Activated CD4-positive, alpha-beta memory T cell treated with anti-CD3 and anti-CD28 coated beads for 36 hours (primary cell): ENCODE results near the gene MBD5. TPM values are rescaled to one million over a fixed set of nuclear protein-coding genes. Genes with fewer than 3 reads are reported as not detected.
"Not testable (repeated sequence)": the region's sequence is repeated elsewhere in the genome, so short reads cannot be mapped to it uniquely, and the experiment has no call there.

Experiments used
- CTCF ChIA-PET: fragments of 350-600 bp; sonication (Branson Sonifier 250); formaldehyde crosslinking; loops from one replicate; lab custom pipeline; 2021; ENCODE audit warnings: antibody characterized with exemption, inconsistent platforms; lab: Charles Lee
- POLR2A ChIA-PET: fragments of 350-600 bp; sonication (Branson Sonifier 250); formaldehyde crosslinking; loops from one replicate; lab custom pipeline; 2021; ENCODE audit warnings: antibody characterized with exemption; lab: Charles Lee
- DNase-seq: peaks from one replicate; pipeline ENCODE4 v3.0.0-alpha.2; 2020
- H3K27ac Mint-ChIP-seq: one replicate; pipeline ENCODE4 v1.8.0; 2021; ENCODE audit warnings: mixed read lengths
- H3K27me3 Mint-ChIP-seq: one replicate; pipeline ENCODE4 v1.8.0; 2021; ENCODE audit warnings: mixed read lengths
- H3K36me3 Mint-ChIP-seq: one replicate; pipeline ENCODE4 v1.8.0; 2021; ENCODE audit warnings: mixed read lengths
- H3K4me1 Mint-ChIP-seq: one replicate; pipeline ENCODE4 v1.8.0; 2021; ENCODE audit warnings: low read depth, mixed read lengths
- H3K4me3 Mint-ChIP-seq: one replicate; pipeline ENCODE4 v1.8.0; 2021; ENCODE audit warnings: mild to moderate bottlenecking, mixed read lengths
- H3K9me3 Mint-ChIP-seq: one replicate; pipeline ENCODE4 v1.8.0; 2021; ENCODE audit warnings: mixed read lengths
- intact Hi-C: fragments of 100-400 bp; cut with micrococcal nuclease; formaldehyde crosslinking; loops from one replicate; pipeline ENCODE4 v1.15.1; 2023
- total RNA-seq, 2 experiments: library from RNA; stranded (reverse); gene quantifications; one replicate each; pipeline ENCODE4 v1.2.3, GENCODE V29; 2021

The MBD5 gene
- total RNA-seq, 2 experiments from 2014 or later: 17.6 to 19.1 TPM

- peaks cover 62% of the 10 kb centered on the region for H3K4me1 Mint-ChIP-seq
- CTCF ChIA-PET: no interaction called here
- intact Hi-C loops: no loop called here
These were observed 511.0 kb downstream of the MBD5 start for GRCh38 chr2:148531669-148532428.

DNA sequence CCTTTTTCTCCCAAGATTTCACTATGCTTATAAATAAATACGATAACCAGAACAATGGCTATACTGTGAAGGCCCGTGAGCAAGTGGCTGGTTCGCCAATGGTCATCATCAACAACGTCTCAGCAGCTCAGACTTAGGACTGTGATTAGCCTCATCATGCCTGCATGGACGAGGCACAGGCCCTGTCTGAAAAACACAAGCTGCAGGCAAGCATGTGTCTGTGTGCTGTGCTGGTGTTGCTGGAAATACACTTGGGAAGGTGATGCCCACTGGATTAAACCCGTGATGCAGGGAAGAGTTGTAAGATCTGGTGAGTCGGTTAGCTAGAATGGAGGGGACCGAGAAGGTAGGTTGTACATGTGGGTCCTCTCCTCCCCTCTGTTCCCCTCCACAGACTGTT lies 512.1 kb downstream of the MBD5 start:
- CTCF ChIA-PET: no interaction called here
- intact Hi-C loops: no loop called here
- H3K27ac Mint-ChIP-seq: no peak overlapping the region
- no peak for DNase-seq
- H3K27me3 Mint-ChIP-seq: no peaks in the 10 kb centered on the region
- peaks cover 50% of the 10 kb centered on the region for H3K4me1 Mint-ChIP-seq
- no peaks in the 10 kb centered on the region for H3K36me3 Mint-ChIP-seq
- POLR2A ChIA-PET: no interaction called here
- no peak overlapping the region for H3K4me3 Mint-ChIP-seq
- no peaks in the 10 kb centered on the region for H3K9me3 Mint-ChIP-seq

More at GRCh38 chr2:148531669-148532428, 511.0 kb downstream of the MBD5 start:
- Mint-ChIP-seq H3K27me3 (no peaks in the 10 kb centered on the region), H3K36me3 (no peaks in the 10 kb centered on the region), H3K4me3 (no peak overlapping the region), H3K9me3 (no peaks in the 10 kb centered on the region), H3K27ac (no peak overlapping the region)
- no peak for DNase-seq
- POLR2A ChIA-PET: no interaction called here

DNA sequence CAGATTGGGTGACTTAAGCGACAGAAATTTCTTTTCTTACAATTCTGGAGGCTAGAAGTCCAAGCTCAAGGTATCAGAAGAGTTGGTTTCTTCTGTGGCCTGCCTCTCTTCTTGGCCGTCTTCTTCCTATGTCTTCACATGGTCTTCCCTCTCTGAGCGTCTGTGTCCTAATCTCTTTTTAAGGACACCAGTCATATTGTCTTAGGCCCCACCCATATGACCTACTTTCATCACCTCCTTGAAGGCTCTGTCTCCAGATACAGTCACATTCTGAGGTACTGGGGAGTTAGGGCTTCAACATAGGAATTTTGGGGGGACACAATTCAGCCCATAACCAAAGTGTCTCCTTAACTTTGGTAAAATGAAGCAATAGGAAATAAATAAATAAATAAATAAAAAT lies 512.8 kb downstream of the MBD5 start:
- H3K4me3 Mint-ChIP-seq: no peak overlapping the region
- H3K9me3 Mint-ChIP-seq: no peaks in the 10 kb centered on the region
- intact Hi-C loops: no loop called here
- no peaks in the 10 kb centered on the region for H3K27me3 Mint-ChIP-seq
- peaks cover 43% of the 10 kb centered on the region for H3K4me1 Mint-ChIP-seq
- POLR2A ChIA-PET: no interaction called here
- CTCF ChIA-PET: interaction anchor here (0.6 kb wide), 1 partner anchor 1040 kb away, joined by 3 read pairs; no protein-coding TSS in a partner anchor
- H3K36me3 Mint-ChIP-seq: no peaks in the 10 kb centered on the region
- no peak overlapping the region for H3K27ac Mint-ChIP-seq
- no peak for DNase-seq

DNA sequence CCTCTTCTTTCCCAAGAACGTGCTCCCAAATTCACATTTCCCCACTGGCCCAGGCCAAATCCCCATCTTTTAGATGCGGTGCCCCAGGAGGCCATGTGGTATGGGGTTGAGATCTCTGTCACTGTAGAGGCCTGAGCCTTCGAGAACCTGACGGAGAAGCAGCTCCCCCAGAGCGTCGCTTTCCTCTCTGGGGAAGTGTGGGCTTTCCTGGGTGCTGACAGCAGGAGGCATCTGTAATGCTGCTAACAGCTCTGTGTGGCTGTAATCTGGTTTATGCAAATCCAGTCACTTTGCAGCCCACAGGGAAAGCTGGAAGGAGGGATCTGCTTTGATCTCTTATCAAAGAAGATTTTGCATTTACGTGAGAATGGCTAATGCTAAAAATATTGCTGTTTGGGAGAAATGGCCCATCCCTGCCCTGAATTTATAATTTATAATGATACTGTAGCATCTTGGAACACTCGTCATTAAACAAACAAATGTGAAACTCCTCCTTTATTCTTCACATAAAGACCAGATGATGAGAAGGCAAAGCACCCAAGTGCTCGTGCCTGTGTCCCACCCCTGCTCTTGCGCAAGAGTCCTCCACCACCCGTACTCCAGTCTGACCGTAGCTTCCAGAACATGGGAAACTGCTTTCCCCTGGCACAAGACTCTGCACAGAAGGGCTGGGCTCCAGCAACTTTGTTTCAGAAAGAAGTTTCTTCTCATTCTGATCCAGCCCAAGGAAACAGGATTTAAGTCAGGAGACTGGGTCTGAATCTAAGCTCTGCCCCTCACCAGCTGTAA lies 513.7 kb downstream of the MBD5 start:
- Mint-ChIP-seq H3K27ac (no peak overlapping the region), H3K4me1 (peaks cover 39% of the 10 kb centered on the region), H3K9me3 (no peaks in the 10 kb centered on the region), H3K36me3 (no peaks in the 10 kb centered on the region), H3K27me3 (no peaks in the 10 kb centered on the region), H3K4me3 (no peak overlapping the region)
- intact Hi-C loops: no loop called here
- ChIA-PET CTCF (interaction anchor here (1.1 kb wide), 1 partner anchor 25 kb away, joined by 4 read pairs; no protein-coding TSS in a partner anchor), POLR2A (no interaction called here)
- DNase-seq: no peak

GRCh38 chr2:148538375-148538774 lies 517.5 kb downstream of the MBD5 start:
- no peaks in the 10 kb centered on the region for H3K36me3 Mint-ChIP-seq
- intact Hi-C loops: no loop called here
- no peaks in the 10 kb centered on the region for H3K9me3 Mint-ChIP-seq
- peaks cover 36% of the 10 kb centered on the region for H3K4me1 Mint-ChIP-seq
- no peak for DNase-seq
- peak overlapping the region; percentile 26 for H3K27ac Mint-ChIP-seq
- ChIA-PET POLR2A (interaction anchor here (0.7 to 2.9 kb wide), 2 partner anchors 14 to 108 kb away, joined by 3 to 7 read pairs; no protein-coding TSS in a partner anchor), CTCF (interaction anchor here (1.3 to 3.4 kb wide), 3 partner anchors 10 to 135 kb away, joined by 3 to 11 read pairs (median 5); no protein-coding TSS in a partner anchor)
- H3K27me3 Mint-ChIP-seq: no peaks in the 10 kb centered on the region
- H3K4me3 Mint-ChIP-seq: no peak overlapping the region

- intact Hi-C loops: no loop called here
- CTCF ChIA-PET: interaction anchor here (0.6 to 3.4 kb wide), 4 partner anchors 12 to 478 kb away, joined by 3 to 11 read pairs (median 7); no protein-coding TSS in a partner anchor
- H3K9me3 Mint-ChIP-seq: no peaks in the 10 kb centered on the region
- DNase-seq: peak; percentile 47
- no peaks in the 10 kb centered on the region for H3K27me3 Mint-ChIP-seq
- H3K27ac Mint-ChIP-seq: peak overlapping the region; percentile 69
- peak overlapping the region; percentile 22 for H3K4me3 Mint-ChIP-seq
- no peaks in the 10 kb centered on the region for H3K36me3 Mint-ChIP-seq
- POLR2A ChIA-PET: interaction anchor here (0.6 to 2.9 kb wide), 3 partner anchors 13 to 231 kb away, joined by 3 to 7 read pairs (median 4); no protein-coding TSS in a partner anchor
- H3K4me1 Mint-ChIP-seq: peaks cover 26% of the 10 kb centered on the region
These were observed 519.1 kb downstream of the MBD5 start for GRCh38 chr2:148540022-148540421.

DNA sequence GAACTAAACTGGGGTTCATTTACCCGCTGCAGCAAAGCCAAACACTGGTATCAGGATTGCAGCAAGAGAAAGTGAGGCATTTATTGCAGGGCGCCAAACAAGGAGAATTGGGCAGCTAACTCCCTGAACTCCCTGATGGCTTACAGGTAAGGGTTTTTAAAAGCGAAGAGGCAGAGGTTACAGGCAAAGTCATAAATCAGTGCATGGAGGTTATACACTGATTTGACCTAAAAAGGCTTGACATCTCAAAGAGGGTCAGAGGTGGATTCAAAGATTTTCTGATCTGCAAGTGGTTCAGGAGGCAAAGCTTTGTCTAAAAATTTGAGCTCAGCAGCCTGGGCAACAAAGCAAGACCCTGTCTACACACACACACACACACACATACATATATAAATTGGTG lies 520.9 kb downstream of the MBD5 start:
- H3K27me3 Mint-ChIP-seq: no peaks in the 10 kb centered on the region
- H3K4me1 Mint-ChIP-seq: peaks cover 42% of the 10 kb centered on the region
- ChIA-PET CTCF (interaction anchor here (3.4 kb wide), 1 partner anchor 13 kb away, joined by 11 read pairs; no protein-coding TSS in a partner anchor), POLR2A (no interaction called here)
- H3K4me3 Mint-ChIP-seq: no peak overlapping the region
- H3K27ac Mint-ChIP-seq: no peak overlapping the region
- intact Hi-C loops: no loop called here
- no peak for DNase-seq
- no peaks in the 10 kb centered on the region for H3K36me3 Mint-ChIP-seq
- no peaks in the 10 kb centered on the region for H3K9me3 Mint-ChIP-seq

GRCh38 chr2:148542614-148543013 lies 521.7 kb downstream of the MBD5 start:
- H3K36me3 Mint-ChIP-seq: no peaks in the 10 kb centered on the region
- no peak overlapping the region for H3K27ac Mint-ChIP-seq
- H3K4me1 Mint-ChIP-seq: peaks cover 43% of the 10 kb centered on the region
- no peak overlapping the region for H3K4me3 Mint-ChIP-seq
- ChIA-PET POLR2A (no interaction called here), CTCF (interaction anchor here (1.5 kb wide), 1 partner anchor 9 kb away, joined by 6 read pairs; no protein-coding TSS in a partner anchor)
- intact Hi-C loops: no loop called here
- no peaks in the 10 kb centered on the region for H3K27me3 Mint-ChIP-seq
- DNase-seq: no peak
- no peaks in the 10 kb centered on the region for H3K9me3 Mint-ChIP-seq

DNA sequence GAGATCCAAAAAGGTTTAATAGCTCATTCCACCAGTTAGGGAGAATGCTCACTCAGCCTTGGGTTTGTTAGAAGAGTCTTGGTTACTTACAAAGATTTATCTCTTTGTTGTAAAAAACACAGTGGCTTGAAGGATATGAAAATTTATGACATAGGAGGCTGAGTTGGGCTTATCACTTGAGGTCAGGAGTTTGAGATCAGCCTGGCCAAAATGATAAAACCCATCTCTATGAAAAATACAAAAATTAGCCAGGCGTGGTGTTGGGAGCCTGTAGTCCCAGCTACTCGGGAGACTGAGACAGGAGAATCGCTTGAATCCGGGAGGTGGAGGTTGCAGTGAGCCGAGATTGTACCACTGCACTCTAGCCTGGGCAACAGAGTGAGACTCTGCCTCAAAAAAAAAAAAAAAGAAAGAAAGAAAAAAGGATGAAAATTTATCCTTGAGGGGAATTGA lies 522.2 kb downstream of the MBD5 start:
- H3K4me3 Mint-ChIP-seq, H3K27ac Mint-ChIP-seq, POLR2A ChIA-PET, DNase-seq, H3K36me3 Mint-ChIP-seq, H3K27me3 Mint-ChIP-seq, intact Hi-C loops, H3K9me3 Mint-ChIP-seq: not testable (repeated sequence)
- H3K4me1 Mint-ChIP-seq: peaks cover 43% of the 10 kb centered on the region
- CTCF ChIA-PET: interaction anchor here (1.5 kb wide), 1 partner anchor 9 kb away, joined by 6 read pairs; no protein-coding TSS in a partner anchor

DNA sequence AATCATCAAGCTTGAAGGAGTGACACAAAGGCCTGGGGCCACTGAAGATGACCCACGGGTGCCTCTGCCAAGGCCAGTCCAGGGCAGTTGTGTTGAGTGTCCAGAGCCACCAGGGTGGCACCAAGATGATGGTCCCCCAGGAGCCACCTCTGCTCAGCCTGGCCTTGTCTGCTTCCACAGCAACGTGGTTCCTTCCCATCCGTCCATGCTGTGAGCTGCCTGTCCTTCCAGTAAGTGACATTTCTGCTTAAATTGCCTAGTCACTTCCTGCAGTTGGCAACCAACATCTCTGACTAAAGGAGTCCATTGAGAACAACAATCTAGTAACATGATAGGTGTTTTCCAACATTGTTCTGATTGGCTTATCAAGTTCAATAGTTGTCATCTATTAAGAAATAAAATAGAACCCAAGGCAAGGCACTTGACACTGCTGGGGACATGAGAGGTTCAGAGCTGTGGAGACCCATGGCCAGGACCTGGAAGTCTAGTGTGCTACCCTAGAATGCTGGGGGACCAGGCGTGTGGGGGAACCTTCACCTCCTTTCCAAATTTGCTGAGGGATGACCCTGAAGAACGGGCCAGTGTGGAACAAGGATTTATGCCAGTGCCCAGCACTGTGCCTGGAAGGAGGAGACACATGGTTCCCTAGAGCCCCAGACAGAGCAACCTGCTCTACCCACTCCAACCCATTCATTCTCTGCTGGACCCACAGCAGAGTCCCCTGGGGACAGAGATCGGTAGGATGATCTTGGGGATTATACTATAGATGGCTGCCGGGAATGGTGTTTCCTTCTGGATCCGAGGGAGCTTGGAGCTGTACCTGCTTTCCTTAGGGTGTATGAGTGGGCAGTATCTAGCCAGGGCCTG lies 524.7 kb downstream of the MBD5 start:
- CTCF ChIA-PET: interaction anchor here (1.3 to 1.5 kb wide), 4 partner anchors 14 to 37 kb away, joined by 3 to 4 read pairs (median 4); no protein-coding TSS in a partner anchor
- Mint-ChIP-seq H3K36me3 (no peaks in the 10 kb centered on the region), H3K27me3 (no peaks in the 10 kb centered on the region), H3K9me3 (no peaks in the 10 kb centered on the region), H3K27ac (peak overlapping the region; percentile 74), H3K4me3 (no peak overlapping the region), H3K4me1 (peaks cover 34% of the 10 kb centered on the region)
- intact Hi-C loops: loop anchor here (1.0 kb wide), 4 partner anchors 8 to 98 kb away; no protein-coding TSS in a partner anchor
- POLR2A ChIA-PET: interaction anchor here (1.4 kb wide), 1 partner anchor 16 kb away, joined by 3 read pairs; no protein-coding TSS in a partner anchor
- DNase-seq: peak; percentile 60

DNA sequence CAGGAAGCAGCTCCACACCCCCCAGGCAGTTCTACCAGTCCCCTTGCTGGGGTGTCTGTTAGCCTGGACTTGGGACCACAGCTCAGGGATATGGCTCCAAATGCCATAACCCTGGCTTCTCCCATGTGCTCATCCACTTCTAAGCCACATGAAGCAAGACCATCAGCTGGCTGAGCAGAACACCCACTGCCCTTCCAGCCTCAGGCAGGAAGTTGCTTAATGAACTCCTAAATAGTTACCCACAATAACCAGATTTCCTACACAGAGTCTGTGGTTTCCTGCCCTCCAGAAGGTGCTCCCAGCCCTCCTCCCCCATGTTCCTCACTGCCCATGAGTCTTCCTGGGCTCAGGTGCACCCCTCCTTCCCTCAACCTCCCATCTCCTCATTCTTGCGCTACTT lies 525.4 kb downstream of the MBD5 start:
- CTCF ChIA-PET: interaction anchor here (1.3 to 1.4 kb wide), 2 partner anchors 13 to 37 kb away, joined by 4 read pairs; no protein-coding TSS in a partner anchor
- Mint-ChIP-seq H3K27ac (peak overlapping the region; percentile 74), H3K9me3 (no peaks in the 10 kb centered on the region), H3K4me3 (no peak overlapping the region), H3K36me3 (no peaks in the 10 kb centered on the region), H3K4me1 (peaks cover 27% of the 10 kb centered on the region), H3K27me3 (no peaks in the 10 kb centered on the region)
- intact Hi-C loops: no loop called here
- DNase-seq: peak; percentile 33
- POLR2A ChIA-PET: interaction anchor here (1.4 kb wide), 1 partner anchor 17 kb away, joined by 3 read pairs; no protein-coding TSS in a partner anchor
